ENCODE measurements around the gene DNAJB14.

The DNAJB14 gene

GRCh38 chr4:99861120-99861905 lies 85.1 kb downstream of the DNAJB14 start:
- DNase-seq: no peak

DNA sequence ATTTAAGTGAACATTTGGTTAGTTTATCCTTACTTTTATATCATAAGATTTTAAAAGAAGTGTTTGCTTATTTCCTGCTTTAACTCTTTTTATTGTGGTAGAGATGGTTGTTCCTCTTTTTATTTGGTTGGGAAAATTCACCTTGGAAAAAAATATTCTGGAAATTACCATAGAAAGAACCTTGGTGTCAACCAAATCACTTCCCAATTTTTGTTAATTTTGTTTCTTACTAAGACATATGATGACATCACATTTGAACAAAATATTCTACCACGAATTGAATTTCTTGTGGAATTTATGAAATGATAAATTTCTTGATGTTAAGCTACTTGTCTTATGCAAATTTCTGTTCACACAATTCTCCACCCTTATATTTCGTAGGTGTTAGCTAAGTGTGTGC lies 85.9 kb downstream of the DNAJB14 start:
- no peak for DNase-seq

- DNase-seq: no peak
These were observed 86.8 kb downstream of the DNAJB14 start for GRCh38 chr4:99859618-99860017.

DNA sequence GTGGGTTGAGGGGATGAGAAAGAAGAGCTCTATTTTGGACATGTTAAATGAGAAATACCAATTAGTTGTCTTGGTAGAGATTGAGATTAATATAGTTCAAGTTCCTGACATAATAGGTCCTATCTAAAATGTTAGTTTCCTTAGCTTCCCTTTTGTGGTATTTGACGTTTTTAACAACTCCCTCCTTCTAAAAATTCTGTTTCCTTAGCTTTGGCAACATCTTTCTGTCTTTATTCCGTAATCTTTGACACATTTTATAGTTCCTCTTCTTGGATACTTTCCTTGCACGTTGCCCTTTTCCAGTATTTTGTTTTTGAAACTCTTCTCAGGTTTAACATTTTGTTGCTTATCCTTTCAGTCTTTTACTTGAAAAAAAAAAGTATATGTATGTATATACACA lies 89.1 kb downstream of the DNAJB14 start:
- no peak for DNase-seq

- no peak for DNase-seq
These were observed 90.3 kb downstream of the DNAJB14 start for GRCh38 chr4:99856166-99856565.

DNA sequence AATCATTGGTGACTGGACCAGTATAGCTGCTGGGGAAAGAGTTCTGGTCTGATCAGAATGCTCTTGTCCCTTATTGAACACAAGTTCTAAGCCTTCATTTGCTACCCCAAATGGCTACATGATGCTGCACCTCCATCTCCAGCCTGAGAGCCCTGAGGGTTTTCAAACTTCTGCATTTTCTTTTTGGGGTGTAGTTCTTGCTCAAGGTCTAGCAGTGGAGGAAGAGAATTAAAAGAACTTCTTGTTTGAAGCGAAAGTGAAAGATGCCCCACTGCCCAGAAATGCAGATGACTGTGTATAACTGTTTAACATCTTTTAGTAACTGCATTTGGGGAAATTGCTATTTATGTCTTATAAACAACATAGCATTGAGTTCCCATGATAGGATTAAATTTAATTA lies 90.7 kb downstream of the DNAJB14 start:
- DNase-seq: no peak

- no peak for DNase-seq
These were observed 92.4 kb downstream of the DNAJB14 start for GRCh38 chr4:99853999-99854398.

DNA sequence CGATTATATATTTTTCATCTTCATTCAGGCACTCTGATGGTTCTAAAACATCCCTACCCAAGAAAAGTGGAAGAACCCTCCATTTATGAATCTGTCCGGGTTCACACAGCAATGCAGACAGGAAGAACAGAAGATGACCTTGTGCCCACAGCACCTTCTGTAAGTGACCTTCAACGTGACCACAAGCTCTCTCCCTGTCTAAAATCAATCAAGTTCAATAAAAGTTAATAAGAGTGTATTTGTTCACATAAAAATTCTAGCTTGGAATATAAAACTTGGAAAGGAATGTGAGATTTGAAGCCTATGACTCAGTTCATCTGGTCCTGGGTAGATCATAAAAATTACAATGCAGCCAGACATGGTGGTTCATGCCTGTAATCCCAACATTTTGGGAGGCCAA lies 93.2 kb downstream of the DNAJB14 start:
- DNase-seq: no peak

- DNase-seq: no peak
These were observed 94.1 kb downstream of the DNAJB14 start for GRCh38 chr4:99852199-99852749.

GRCh38 chr4:99848591-99849001 lies 97.8 kb downstream of the DNAJB14 start:
- DNase-seq: no peak

GRCh38 chr4:99847362-99847976 lies 98.9 kb downstream of the DNAJB14 start:
- no peak for DNase-seq

DNA sequence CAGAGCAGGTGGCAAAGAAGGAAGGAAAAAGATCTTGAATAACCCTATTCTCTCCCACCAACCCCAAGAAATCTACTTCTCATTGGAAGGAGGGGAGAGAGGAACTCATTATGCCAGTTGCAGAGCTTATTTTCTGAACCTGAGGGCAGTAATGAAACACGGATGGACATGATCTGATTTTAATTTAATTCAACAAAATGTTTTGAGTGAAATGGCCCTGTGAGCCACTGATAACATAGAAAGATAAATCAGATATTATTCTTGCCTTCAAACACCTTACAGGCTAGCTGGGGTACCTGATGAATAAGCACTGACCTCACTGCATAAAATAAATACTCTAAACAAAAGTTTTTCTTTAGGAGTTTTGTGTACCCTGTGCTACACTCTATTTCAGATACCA lies 99.5 kb downstream of the DNAJB14 start:
- no peak for DNase-seq

Data from NCI-H2171 (cell line).